MM.1S (cell line): ENCODE data around the gene FGF1.

Source experiments
- DNase-seq: peaks from one replicate; pipeline ENCODE4 v3.0.0-alpha.2; 2015
- H2AFZ ChIP-seq: fragments of 300-600 bp; sonication (generic); 2 replicates; pipeline ENCODE4 v1.6.0; 2016; ENCODE audit warnings: antibody characterized with exemption, low read length
- H3F3A ChIP-seq: fragments of 300-600 bp; sonication (generic); 2 replicates; pipeline ENCODE4 v1.6.1; 2016; ENCODE audit warnings: mild to moderate bottlenecking, antibody characterized with exemption, low read length, moderate library complexity, mixed read lengths; ENCODE audit not compliant: insufficient read depth
- H3K27ac ChIP-seq: fragments of 300-600 bp; sonication (generic); 2 replicates; pipeline ENCODE4 v1.5.1; 2016; ENCODE audit warnings: mild to moderate bottlenecking, low read length
- H3K27me3 ChIP-seq: fragments of 300-600 bp; sonication (generic); replicated peaks from 2 replicates; pipeline ENCODE4 v1.6.0; 2016; ENCODE audit warnings: low read length; ENCODE audit not compliant: insufficient read depth
- H3K36me3 ChIP-seq: fragments of 300-600 bp; sonication (generic); replicated peaks from 2 replicates; pipeline ENCODE4 v1.6.1; 2016; ENCODE audit warnings: mild to moderate bottlenecking, low read length, mixed read lengths; ENCODE audit not compliant: insufficient read depth
- H3K4me1 ChIP-seq: fragments of 300-600 bp; sonication (generic); 2 replicates; pipeline ENCODE4 v1.6.1; 2016; ENCODE audit warnings: low read length, mixed read lengths
- H3K4me2 ChIP-seq: fragments of 300-600 bp; sonication (generic); 2 replicates; pipeline ENCODE4 v1.6.0; 2016; ENCODE audit warnings: low read depth, low read length
- H3K4me3 ChIP-seq: fragments of 300-600 bp; sonication (generic); 2 replicates; pipeline ENCODE4 v1.5.1; 2016; ENCODE audit warnings: low read length, mixed read lengths
- H3K79me2 ChIP-seq: fragments of 300-600 bp; sonication (generic); 2 replicates; pipeline ENCODE4 v1.6.1; 2016; ENCODE audit warnings: mixed run types, low read length, mixed read lengths
- H3K9ac ChIP-seq: fragments of 300-600 bp; sonication (generic); 2 replicates; pipeline ENCODE4 v1.6.1; 2016; ENCODE audit warnings: low read length, mixed read lengths
- H3K9me2 ChIP-seq: fragments of 300-600 bp; sonication (generic); replicated peaks from 2 replicates; pipeline ENCODE4 v1.6.1; 2016; ENCODE audit warnings: mild to moderate bottlenecking, low read length, mixed read lengths; ENCODE audit not compliant: insufficient read depth
- H3K9me3 ChIP-seq: fragments of 300-600 bp; sonication (generic); replicated peaks from 2 replicates; pipeline ENCODE4 v1.6.1; 2016; ENCODE audit warnings: mild to moderate bottlenecking, low read length, mixed read lengths; ENCODE audit not compliant: insufficient read depth
- H4K20me1 ChIP-seq: fragments of 300-600 bp; sonication (generic); 2 replicates; pipeline ENCODE4 v1.6.1; 2016; ENCODE audit warnings: mild to moderate bottlenecking, low read length, moderate library complexity, mixed read lengths; ENCODE audit not compliant: insufficient read depth
- CTCF ChIP-seq: fragments of 300-600 bp; sonication (generic); IDR thresholded peaks from 2 replicates; pipeline ENCODE4 v1.5.1; 2016; ENCODE audit warnings: antibody characterized with exemption, low read length, mixed read lengths
- EZH2 ChIP-seq: fragments of 300-600 bp; sonication (generic); optimal IDR thresholded peaks from 2 replicates; pipeline ENCODE3; 2017; ENCODE audit warnings: low read depth, mild to moderate bottlenecking, antibody characterized with exemption, low read length, mixed read lengths
- EZH2phosphoT487 ChIP-seq: fragments of 300-600 bp; sonication (generic); IDR thresholded peaks from 2 replicates; pipeline ENCODE4 v1.6.1; 2018; ENCODE audit warnings: antibody characterized with exemption, low read length

FGF1 gene

DNA sequence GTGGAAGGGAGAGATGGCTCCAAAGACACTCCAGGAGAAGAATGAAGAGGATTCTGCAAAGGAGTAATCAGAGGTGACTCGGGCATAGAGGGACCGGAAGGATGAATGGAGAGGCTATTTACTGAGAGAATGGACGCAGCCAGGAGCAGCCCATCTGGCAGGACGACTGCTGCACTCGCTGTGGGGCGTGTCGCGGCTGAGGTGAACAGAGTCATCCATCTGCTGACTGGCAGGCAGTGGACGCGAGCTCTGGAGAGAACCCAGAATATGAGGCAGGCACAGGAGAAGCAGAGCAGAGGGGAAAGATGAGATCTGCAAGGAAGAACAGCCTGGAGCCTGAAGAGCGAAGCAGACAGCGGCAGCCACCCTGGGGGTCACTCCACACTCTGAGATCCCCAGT lies 16.4 kb downstream of the FGF1 start:
- Histone ChIP-seq H3K36me3 (no peaks in the 10 kb centered on the region), H4K20me1 (no peaks in the 10 kb centered on the region), H3K9me3 (no peaks in the 10 kb centered on the region), H3K9me2 (no peaks in the 10 kb centered on the region), H3K79me2 (no peaks in the 10 kb centered on the region), H2AFZ (no peak overlapping the region), H3K27me3 (no peaks in the 10 kb centered on the region), H3K4me1 (no peaks in the 10 kb centered on the region), H3K4me2 (no peak overlapping the region), H3K4me3 (no peak overlapping the region), H3F3A (no peaks in the 10 kb centered on the region), H3K9ac (no peak overlapping the region), H3K27ac (no peak overlapping the region)
- no peak for TF ChIP-seq EZH2phosphoT487
- no peak for TF ChIP-seq EZH2
- no peak for TF ChIP-seq CTCF
- DNase-seq = no peak

GRCh38 chr5:142668336-142668735 lies 17.6 kb downstream of the FGF1 start:
- TF ChIP-seq EZH2 (no peak), CTCF (no peak), EZH2phosphoT487 (no peak)
- Histone ChIP-seq H3K36me3 (no peaks in the 10 kb centered on the region), H2AFZ (no peak overlapping the region), H3K4me3 (no peak overlapping the region), H3K9ac (no peak overlapping the region), H3F3A (no peaks in the 10 kb centered on the region), H3K4me1 (no peaks in the 10 kb centered on the region), H3K27ac (no peak overlapping the region), H3K27me3 (no peaks in the 10 kb centered on the region), H3K4me2 (no peak overlapping the region), H3K9me3 (no peaks in the 10 kb centered on the region), H3K79me2 (no peaks in the 10 kb centered on the region), H4K20me1 (no peaks in the 10 kb centered on the region), H3K9me2 (no peaks in the 10 kb centered on the region)
- DNase-seq = no peak

DNA sequence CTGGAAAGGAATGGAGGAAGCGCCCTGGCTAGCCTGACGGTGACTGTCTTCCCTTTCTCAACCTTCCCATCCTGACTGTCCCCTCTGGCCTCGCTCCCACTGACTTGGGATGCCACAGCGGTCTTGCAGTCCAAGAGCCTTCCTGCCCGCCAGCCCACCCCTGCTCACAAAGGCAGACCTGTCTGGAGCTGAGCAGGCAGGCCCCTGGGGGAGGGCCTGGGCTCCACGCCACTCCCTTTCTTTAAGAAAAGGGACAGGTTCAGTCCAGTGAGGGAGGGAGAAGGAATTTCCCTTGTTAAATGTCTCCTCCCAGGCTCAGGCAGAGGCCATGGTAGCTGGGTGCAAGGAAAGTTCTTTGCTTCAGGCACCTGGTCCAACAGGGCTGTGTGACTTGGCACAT lies 18.1 kb downstream of the FGF1 start:
- no peak for DNase-seq
- Histone ChIP-seq H3K27ac (no peak overlapping the region), H3K9me3 (no peaks in the 10 kb centered on the region), H4K20me1 (no peaks in the 10 kb centered on the region), H3K79me2 (no peaks in the 10 kb centered on the region), H3K9me2 (no peaks in the 10 kb centered on the region), H3K4me3 (no peak overlapping the region), H3K4me1 (no peaks in the 10 kb centered on the region), H3K9ac (no peak overlapping the region), H2AFZ (no peak overlapping the region), H3K36me3 (no peaks in the 10 kb centered on the region), H3K27me3 (no peaks in the 10 kb centered on the region), H3K4me2 (no peak overlapping the region), H3F3A (no peaks in the 10 kb centered on the region)
- TF ChIP-seq CTCF (no peak), EZH2 (no peak), EZH2phosphoT487 (no peak)
